Measurements from ENCODE around the gene MMP11. TPM values are rescaled to one million over a fixed set of nuclear protein-coding genes. Genes with fewer than 3 reads are reported as not detected.

MMP11 gene
- total and polyA plus RNA-seq, 11 donors: 5.2 to 17.0 (median 10.4) TPM

- Histone ChIP-seq H3K27me3 (no peaks in the 10 kb centered on the region), H3K27ac (no peak within 1 kb of the TSS), H3K4me3 (no peak within 1 kb of the TSS), H3K36me3 (no peaks in the 10 kb centered on the region), H3K9me3 (no peaks in the 10 kb centered on the region), H3K4me1 (peaks cover 0 to 22% (median 8%) of the 10 kb centered on the region in 12 donors)
- DNase-seq: peak in 1 of 5 donors; percentile 37
- 79 to 95% (median 88%) methylated on average over 12 to 14 of the region's 14 CpGs for WGBS, 4 donors
- no peak for ATAC-seq
- intact Hi-C loops (cut with DNase I): loop anchor here in 1 of 10 donors (5.0 kb wide), 1 partner anchor 37 kb away; no protein-coding TSS in a partner anchor
- TF ChIP-seq POLR2A (IDR thresholded peaks at IDR 0.05) (no peak), CTCF (IDR thresholded peaks at IDR 0.05) (no peak)
Measured at GRCh38 chr22:23754220-23754919, 18.3 kb upstream of the MMP11 start, which contains the start of gene VPREB3. TSS of gene VPREB3 (minus strand) at chr22:23754425. CDS start at chr22:23754363, 62 bp downstream.

GRCh38 chr22:23754980-23755636 lies 17.5 kb upstream of the MMP11 start:
- peaks cover 0 to 15% (median 7%) of the 10 kb centered on the region in 12 donors for H3K4me1 ChIP-seq
- H3K27ac ChIP-seq: no peak overlapping the region
- 66 to 68% (median 67%) methylated on average over 6 of the region's 6 CpGs for WGBS, 4 donors
- no peak for TF ChIP-seq CTCF (IDR thresholded peaks at IDR 0.05)
- TF ChIP-seq POLR2A (IDR thresholded peaks at IDR 0.05): no peak
- no peaks in the 10 kb centered on the region for H3K36me3 ChIP-seq
- intact Hi-C loops (cut with DNase I): loop anchor here in 1 of 10 donors (5.0 kb wide), 1 partner anchor 38 kb away; no protein-coding TSS in a partner anchor
- DNase-seq (no peak), ATAC-seq (no peak)
- no peaks in the 10 kb centered on the region for H3K27me3 ChIP-seq
- H3K4me3 ChIP-seq: no peak overlapping the region
- H3K9me3 ChIP-seq: no peaks in the 10 kb centered on the region

- Histone ChIP-seq H3K36me3 (no peaks in the 10 kb centered on the region), H3K27me3 (no peaks in the 10 kb centered on the region), H3K27ac (no peak overlapping the region), H3K4me1 (peaks cover 0 to 10% (median 1%) of the 10 kb centered on the region in 12 donors), H3K9me3 (no peaks in the 10 kb centered on the region), H3K4me3 (no peak overlapping the region)
- DNase-seq (no peak), ATAC-seq (no peak)
- intact Hi-C loops (cut with DNase I): no loop called here
- TF ChIP-seq CTCF (IDR thresholded peaks at IDR 0.05) (no peak), POLR2A (IDR thresholded peaks at IDR 0.05) (no peak)
- WGBS, 4 donors: 82 to 91% (median 85%) methylated on average over 8 of the region's 8 CpGs
Measured at GRCh38 chr22:23755711-23756110, 16.9 kb upstream of the MMP11 start.

GRCh38 chr22:23756891-23757290 lies 15.8 kb upstream of the MMP11 start:
- Histone ChIP-seq H3K9me3 (no peaks in the 10 kb centered on the region), H3K27ac (no peak overlapping the region), H3K27me3 (no peaks in the 10 kb centered on the region), H3K4me1 (peaks cover 0 to 3% (median 0%) of the 10 kb centered on the region in 12 donors), H3K4me3 (no peak overlapping the region), H3K36me3 (no peaks in the 10 kb centered on the region)
- DNase-seq (no peak), ATAC-seq (no peak)
- TF ChIP-seq POLR2A (IDR thresholded peaks at IDR 0.05) (no peak), CTCF (IDR thresholded peaks at IDR 0.05) (no peak)
- intact Hi-C loops (cut with DNase I): no loop called here
- WGBS, 4 donors: 48 to 78% (median 70%) methylated on average over 4 of the region's 4 CpGs
